Fibroblast of skin of right biceps (primary cell): Measurements from ENCODE around the gene MYO1B.

Experiments used
- DNase-seq: peaks from one replicate; pipeline ENCODE4 v3.0.0-alpha.2; 2013

Gene MYO1B

GRCh38 chr2:191365089-191365488 lies 119.9 kb downstream of the MYO1B start:
- no peak for DNase-seq

GRCh38 chr2:191366199-191366598 lies 121.0 kb downstream of the MYO1B start:
- peak; percentile 75 for DNase-seq

DNA sequence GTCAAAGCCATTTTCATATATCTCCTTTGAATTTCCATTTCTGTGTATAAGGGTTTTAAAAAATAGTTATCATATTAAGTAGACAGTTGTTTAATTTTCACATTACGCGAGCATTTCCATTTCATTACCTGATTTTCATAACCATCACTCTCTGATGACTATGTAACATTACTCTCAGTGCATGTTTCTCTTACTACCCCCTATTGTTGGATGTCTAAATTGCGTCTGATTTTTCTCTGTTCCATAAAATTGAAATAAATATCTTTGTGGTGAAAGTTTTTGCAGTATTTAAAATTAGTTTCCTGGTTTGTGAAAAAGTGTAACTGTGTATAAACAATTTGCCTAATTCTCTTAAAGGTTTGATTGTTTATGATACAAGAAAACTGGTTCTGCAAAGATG lies 123.8 kb downstream of the MYO1B start:
- no peak for DNase-seq

- no peak for DNase-seq
Observed at GRCh38 chr2:191374366-191374765, 129.2 kb downstream of the MYO1B start.

DNA sequence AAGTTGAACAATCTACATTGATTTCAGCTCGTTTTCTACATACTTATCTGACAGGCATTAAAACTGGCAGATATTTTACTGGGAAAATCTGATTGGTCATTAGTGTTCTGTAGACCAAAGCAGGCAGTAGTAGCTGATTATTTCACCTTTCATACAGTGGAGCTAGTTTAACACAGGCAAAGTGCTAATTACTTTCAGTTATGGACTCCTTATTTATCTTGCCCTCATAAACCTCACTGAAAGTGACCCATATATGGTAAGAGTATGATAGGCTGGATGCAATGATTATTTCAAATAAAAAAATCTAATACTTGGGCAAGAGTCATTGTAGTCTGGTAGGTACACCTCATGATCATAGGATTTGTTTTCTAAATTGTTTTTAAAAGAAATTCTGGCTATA lies 129.7 kb downstream of the MYO1B start:
- no peak for DNase-seq

- peak; percentile 94 for DNase-seq
Observed at GRCh38 chr2:191376981-191377629, 131.9 kb downstream of the MYO1B start.

DNA sequence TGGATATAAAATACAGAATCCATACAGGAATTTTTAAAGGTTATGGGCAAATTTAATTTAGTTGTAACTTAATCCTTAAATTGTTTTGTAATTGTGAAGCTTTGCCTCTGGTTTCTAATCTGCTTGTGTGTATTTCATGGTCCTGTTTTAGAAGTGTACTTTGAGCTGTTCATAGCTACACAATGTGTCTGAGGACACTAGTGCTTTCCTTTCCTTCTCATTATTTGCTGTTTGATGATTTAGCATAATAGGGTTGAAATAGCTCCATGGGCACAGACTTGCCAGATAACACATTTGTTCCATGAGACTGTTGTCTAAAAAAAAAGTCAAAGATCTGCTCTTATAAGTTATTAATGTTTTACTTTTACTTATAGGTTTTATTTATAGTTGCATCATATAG lies 134.2 kb downstream of the MYO1B start:
- DNase-seq, result no peak

DNA sequence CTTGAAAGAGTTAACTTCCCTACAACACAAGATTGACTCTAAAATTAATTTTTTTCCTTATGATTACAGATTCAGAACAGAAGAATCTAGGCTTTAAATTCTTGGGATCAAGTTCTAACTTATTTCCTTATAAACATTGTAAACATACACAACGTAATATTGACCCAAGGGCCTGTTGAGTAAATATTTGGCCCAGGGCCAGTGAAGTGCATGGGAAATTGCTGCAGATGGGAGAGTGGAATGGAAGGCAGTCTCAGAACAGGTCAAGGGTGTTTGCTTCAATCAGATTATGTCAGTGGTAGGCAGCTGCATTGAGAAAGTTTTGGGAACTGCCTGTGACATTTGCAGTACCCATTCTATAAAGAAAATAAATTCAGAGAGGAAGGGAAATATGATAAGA lies 137.6 kb downstream of the MYO1B start:
- no peak for DNase-seq

DNA sequence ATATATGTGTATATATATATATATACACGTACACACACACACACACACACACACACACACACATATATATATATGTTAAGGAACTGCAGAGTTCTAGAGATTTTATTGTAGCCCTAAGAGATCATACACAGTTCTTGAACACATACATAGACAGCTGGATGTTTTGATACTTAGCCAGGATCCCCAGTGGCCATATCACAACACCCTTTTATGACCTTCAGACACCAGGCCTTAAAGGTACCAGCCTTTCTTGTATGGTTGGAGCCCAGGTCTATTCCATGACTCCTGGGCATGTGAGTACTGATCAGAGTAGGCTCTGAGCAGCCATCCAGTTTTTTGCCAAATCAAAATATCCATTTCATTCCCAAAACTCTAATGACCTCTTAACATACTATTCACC lies 138.3 kb downstream of the MYO1B start:
- DNase-seq, result no peak

- DNase-seq, result no peak
Observed at GRCh38 chr2:191384829-191385228, 139.6 kb downstream of the MYO1B start.

GRCh38 chr2:191385416-191386160 lies 140.4 kb downstream of the MYO1B start:
- no peak for DNase-seq

GRCh38 chr2:191386938-191387536 lies 141.8 kb downstream of the MYO1B start:
- DNase-seq, result peak; percentile 91

- DNase-seq, result no peak
Observed at GRCh38 chr2:191389288-191389687, 144.1 kb downstream of the MYO1B start.

DNA sequence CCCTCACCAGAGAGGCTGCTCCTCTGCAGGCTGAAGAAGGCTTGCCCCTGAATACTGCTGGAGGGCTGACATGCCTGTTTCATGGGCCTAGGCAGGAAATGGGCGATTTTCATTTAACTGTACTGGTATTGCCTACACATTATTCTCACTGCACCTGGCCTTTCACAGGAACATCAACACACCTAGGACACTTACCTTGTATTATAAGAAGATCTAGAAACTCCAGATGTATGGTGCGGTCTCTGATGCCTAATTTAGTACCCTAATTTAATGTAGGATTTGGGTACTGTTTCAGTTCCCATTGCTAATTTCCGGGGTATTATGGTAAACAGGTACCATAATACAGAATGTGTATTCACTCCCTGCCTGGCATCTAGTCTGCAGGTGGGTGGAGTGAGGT lies 146.0 kb downstream of the MYO1B start:
- no peak for DNase-seq

DNA sequence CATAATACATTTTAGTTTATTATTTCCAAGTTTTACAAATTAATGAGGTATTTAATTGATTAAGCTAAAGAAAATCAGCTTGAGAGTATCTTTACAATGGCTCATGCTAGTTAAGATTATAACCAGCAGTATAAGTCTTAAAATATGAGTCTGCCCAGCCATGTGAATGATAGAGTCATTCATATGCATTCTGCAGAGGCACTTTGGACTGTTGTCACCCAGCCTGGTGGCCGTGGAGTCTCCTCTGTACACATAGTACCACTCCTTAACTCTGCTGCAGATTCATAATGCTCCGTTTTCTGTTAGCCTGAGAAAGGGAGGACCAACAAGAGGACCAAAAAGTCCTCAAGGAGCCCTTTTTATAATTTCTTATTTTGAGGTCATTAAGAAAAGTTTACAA lies 148.8 kb downstream of the MYO1B start:
- no peak for DNase-seq

DNA sequence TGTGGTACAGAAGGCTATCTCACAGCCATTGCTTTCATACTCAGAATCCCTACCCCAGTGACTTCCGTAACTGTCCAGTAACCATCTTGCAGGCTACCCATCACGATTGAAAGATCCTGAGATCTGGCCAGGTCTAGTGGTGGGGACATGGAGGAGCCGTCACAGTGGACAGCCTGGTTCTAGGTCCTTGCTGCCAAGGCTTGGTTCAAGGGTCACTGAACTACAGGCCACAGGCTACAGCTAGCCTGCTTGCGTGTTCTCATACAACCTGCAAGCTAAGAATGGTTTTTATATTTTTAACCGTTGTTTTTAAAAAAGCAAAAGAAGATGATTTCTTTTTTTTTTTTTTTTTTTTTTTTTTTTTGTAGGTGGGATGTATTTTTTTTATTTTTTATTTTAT lies 151.6 kb downstream of the MYO1B start:
- DNase-seq, result no peak

- no peak for DNase-seq
Observed at GRCh38 chr2:191399601-191400000, 154.4 kb downstream of the MYO1B start.

DNA sequence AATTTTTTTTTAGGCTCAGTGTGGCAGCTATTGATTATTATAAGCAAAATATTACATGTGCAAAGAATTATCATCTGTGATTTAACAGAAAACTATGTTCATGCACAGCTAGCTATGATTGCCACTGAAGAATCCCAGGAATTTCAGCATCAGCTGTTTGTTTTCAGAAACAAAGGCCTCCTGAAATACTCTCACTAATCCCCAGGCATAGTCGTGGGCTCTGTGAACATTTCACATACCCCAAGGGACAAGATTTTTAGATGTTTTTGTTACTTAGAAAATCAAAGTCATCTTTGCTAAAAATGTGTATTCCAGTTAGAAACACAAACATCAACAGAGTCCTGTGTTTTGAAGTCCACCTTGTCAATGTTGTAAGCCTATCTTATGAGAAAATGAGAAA lies 156.1 kb downstream of the MYO1B start:
- peak; percentile 82 for DNase-seq

DNA sequence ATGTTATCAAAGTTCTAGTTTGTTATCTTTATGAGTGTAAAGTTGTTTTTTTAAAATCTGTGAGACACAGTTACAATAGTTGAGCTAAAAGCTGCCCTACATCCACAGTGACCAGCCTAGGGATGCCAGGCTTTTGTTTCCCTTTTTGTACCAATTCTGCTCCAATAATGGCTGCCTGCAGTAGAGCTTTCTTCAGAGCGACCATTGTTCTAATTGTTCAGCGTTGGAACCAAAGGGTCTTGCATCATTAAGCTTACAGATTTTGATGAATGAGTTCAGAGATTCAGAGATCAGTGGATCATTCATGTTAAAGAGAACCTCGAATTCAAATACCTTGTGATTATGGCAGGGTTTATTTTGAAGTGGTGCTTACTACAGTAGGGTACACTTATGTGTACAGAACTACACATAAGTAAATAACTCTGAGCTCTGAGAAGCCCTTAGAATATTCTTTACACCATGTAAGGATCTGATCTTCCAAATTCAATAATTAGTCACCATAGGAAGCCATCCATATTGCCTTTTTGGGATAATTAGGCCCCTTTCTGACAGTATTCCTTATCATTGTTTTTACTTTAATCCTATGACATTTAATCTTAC lies 157.9 kb downstream of the MYO1B start:
- DNase-seq, result no peak

DNA sequence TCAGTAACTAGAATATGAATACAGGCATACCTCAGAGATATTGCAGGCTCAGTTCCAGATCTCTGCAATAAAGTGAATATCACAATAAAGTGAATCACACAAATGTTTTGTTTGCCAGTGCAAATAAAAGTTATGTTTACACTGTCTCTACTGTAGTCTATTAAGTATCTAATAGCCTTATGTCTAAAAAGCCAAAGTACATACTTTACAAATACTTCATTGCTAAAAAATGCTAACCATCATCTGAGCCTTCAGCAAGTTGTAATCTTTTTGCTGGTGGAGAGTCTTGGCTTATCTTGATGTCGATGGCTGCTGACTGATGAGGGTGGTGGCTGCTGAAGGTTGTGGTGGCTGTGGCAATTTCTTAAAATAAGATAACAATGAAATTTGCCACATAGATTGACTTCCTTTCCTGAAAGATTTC lies 159.4 kb downstream of the MYO1B start:
- peak; percentile 70 for DNase-seq

DNA sequence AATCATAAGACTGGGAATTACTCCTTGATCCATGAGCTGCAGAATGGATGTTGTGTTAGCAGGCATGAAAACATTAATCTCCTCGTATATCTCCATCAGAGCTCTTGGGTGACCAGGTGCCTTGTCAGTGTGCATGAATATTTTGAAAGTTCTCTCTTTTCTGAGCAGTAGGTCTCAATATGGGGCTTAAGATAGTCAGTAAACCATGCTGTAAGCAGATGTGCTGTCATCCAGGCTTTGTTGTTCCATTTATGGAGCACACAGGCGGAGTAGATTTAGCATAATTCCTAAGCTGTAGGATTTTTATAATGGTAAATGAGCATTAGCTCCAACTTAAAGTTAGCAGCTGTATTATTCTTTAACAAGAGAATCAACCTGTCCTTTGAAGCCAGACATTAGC lies 160.3 kb downstream of the MYO1B start:
- DNase-seq, result no peak

- DNase-seq, result no peak
Observed at GRCh38 chr2:191410646-191411436, 165.6 kb downstream of the MYO1B start.

GRCh38 chr2:191411472-191411871 lies 166.3 kb downstream of the MYO1B start:
- DNase-seq, result no peak
